Lower lobe of right lung (tissue), 2 donors: ENCODE measurements around the gene JADE3. TPM values are rescaled to one million over a fixed set of nuclear protein-coding genes. Genes with fewer than 3 reads are reported as not detected.

Experiments
- ATAC-seq, 2 donors: fragments of 200-7000 bp; cut with Tn5 transposase; one replicate each; pipeline ENCODE4 v1.9.1; 2020 to 2022; ENCODE audit warnings: mild to moderate bottlenecking in 2 of 2, moderate library complexity in 2 of 2
- DNase-seq: peaks from one replicate; pipeline ENCODE4 v3.0.0-alpha.2; 2020
- H3K27ac ChIP-seq: fragments of 200-600 bp; one replicate; pipeline ENCODE4 v1.8.0; 2022
- H3K27me3 ChIP-seq: fragments of 200-600 bp; one replicate; pipeline ENCODE4 v1.8.0; 2022; ENCODE audit warnings: low read depth
- H3K36me3 ChIP-seq: fragments of 200-600 bp; one replicate; pipeline ENCODE4 v1.8.0; 2022; ENCODE audit warnings: mild to moderate bottlenecking
- H3K4me1 ChIP-seq: fragments of 200-600 bp; one replicate; pipeline ENCODE4 v1.8.0; 2022
- H3K4me3 ChIP-seq: fragments of 200-600 bp; one replicate; pipeline ENCODE4 v1.8.0; 2022; ENCODE audit warnings: mild to moderate bottlenecking
- H3K9me3 ChIP-seq: fragments of 200-600 bp; one replicate; pipeline ENCODE4 v1.8.0; 2022
- intact Hi-C: fragments of 100-400 bp; cut with DNase I; formaldehyde crosslinking; loops from one replicate; pipeline ENCODE4 v1.11.0; 2022
- total RNA-seq: library from RNA; stranded (reverse); fragmentation: NEBNext Ultra II Directional; extraction: Animal tissue kit (Norgen Biotek cat#: 25700); gene quantifications from one replicate; pipeline ENCODE4 v1.2.1, GENCODE V29; 2021
- TF ChIP-seq, protein P1 (sequence below): fragments of 200-600 bp; IDR thresholded peaks from one replicate; pipeline ENCODE4 v1.8.0; 2022; ENCODE audit warnings: antibody characterized with exemption, mild to moderate bottlenecking
- donor health status: DM: no; HTN: yes; CAD: no; lungs with severe emphysema.

JADE3 gene
- total RNA-seq, 1 donor from 2014 or later: 8.5 TPM

DNA sequence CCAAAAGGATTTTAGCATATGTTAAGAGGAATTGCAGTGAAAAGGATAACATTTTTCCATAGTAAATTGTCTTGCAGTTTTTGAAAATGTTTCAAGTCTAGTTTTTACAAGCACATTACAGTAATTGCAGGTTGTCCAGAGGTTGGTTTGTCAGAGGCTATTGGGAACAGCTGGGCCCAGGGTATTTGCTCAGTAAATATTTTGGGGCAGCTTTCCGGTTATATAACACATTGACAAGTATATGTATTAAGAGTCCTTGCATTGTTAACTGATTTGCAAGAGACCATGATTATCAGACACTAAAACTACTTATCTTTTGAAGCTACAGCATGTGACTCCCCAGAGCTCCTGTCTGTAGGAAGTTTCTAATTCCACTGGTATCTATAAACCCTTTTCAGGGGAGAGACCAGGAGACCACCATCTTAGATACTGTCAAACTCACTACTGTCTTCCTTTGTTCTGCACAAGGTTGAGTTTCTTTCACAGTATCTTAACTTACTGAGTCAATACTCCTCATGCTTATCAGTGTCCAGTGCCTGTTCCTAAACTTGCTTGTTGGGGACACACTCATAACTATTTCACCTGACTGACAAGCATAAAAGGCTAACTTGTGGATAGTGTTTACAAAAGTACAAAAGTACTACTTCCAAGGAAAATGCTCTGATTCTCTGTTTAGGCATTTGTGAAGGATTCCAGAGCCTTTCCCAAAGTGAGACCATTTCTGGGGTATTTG, 147.1 kb downstream of the JADE3 start:
- H3K9me3 ChIP-seq: no peaks in the 10 kb centered on the region
- no peak for DNase-seq
- no peak for ATAC-seq
- H3K4me1 ChIP-seq: no peaks in the 10 kb centered on the region
- TF ChIP-seq, protein P1, sequence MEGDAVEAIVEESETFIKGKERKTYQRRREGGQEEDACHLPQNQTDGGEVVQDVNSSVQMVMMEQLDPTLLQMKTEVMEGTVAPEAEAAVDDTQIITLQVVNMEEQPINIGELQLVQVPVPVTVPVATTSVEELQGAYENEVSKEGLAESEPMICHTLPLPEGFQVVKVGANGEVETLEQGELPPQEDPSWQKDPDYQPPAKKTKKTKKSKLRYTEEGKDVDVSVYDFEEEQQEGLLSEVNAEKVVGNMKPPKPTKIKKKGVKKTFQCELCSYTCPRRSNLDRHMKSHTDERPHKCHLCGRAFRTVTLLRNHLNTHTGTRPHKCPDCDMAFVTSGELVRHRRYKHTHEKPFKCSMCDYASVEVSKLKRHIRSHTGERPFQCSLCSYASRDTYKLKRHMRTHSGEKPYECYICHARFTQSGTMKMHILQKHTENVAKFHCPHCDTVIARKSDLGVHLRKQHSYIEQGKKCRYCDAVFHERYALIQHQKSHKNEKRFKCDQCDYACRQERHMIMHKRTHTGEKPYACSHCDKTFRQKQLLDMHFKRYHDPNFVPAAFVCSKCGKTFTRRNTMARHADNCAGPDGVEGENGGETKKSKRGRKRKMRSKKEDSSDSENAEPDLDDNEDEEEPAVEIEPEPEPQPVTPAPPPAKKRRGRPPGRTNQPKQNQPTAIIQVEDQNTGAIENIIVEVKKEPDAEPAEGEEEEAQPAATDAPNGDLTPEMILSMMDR: no peak
- no peak overlapping the region for H3K27ac ChIP-seq
- no peak overlapping the region for H3K4me3 ChIP-seq
- H3K36me3 ChIP-seq: no peaks in the 10 kb centered on the region
- H3K27me3 ChIP-seq: no peaks in the 10 kb centered on the region
- intact Hi-C loops: no loop called here

DNA sequence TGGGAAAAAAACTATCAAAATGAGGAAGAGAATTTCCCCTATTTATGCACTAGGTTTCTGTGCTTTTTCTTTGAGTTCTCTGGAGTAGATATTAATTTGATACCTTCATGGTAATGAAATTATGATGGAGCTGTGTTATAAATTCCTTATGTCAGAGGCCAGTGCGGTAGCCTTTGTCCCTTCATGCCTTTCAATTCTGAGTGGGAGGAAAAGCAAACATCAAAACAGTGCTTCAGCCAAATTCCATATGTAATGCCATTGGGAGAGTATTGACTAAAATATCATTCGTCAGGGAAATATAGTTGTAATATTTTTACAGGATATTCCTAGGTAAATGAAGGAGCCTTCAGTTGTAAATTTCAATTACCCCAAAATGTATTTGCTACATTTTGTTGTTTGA, 148.5 kb downstream of the JADE3 start:
- TF ChIP-seq, protein P1: no peak
- Histone ChIP-seq H3K27me3 (no peaks in the 10 kb centered on the region), H3K27ac (no peak overlapping the region), H3K4me1 (no peaks in the 10 kb centered on the region), H3K4me3 (no peak overlapping the region), H3K36me3 (no peaks in the 10 kb centered on the region), H3K9me3 (no peaks in the 10 kb centered on the region)
- no peak for ATAC-seq
- intact Hi-C loops: no loop called here
- DNase-seq: no peak

DNA sequence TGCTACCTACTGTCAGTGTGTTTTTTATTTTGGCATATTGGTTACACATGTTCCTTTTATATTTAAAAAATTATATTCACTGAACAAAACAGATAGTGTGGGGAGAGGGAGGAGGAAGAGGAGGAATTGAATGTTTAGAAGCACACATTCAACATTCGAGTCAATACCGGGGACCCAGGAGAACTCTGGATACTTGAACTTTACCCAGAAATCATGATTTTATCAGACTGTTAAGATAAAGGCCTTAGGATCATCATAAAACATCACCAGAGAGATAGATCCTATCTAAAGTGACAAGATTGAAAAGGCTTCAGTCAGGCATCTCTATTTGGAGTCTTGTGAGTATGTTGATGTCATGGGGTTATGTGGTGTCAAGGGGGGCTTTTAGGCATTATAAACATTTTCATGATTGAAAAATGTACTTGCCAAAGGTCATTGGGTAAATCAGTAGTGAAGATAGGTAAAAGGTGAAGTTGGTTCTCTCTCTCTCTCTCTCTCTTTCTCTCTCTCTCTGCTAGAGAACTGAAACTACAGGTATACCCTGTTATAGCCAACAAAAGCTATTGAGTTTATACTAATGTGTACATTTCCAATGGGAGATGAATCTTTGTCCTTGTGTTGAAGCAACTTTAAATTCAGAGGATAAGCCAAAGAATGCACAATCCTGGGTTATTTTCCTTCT, 149.2 kb downstream of the JADE3 start:
- Histone ChIP-seq H3K36me3 (no peaks in the 10 kb centered on the region), H3K27ac (no peak overlapping the region), H3K4me1 (no peaks in the 10 kb centered on the region), H3K4me3 (no peak overlapping the region), H3K27me3 (no peaks in the 10 kb centered on the region), H3K9me3 (no peaks in the 10 kb centered on the region)
- intact Hi-C loops: no loop called here
- no peak for ATAC-seq
- TF ChIP-seq, protein P1: no peak
- no peak for DNase-seq

DNA sequence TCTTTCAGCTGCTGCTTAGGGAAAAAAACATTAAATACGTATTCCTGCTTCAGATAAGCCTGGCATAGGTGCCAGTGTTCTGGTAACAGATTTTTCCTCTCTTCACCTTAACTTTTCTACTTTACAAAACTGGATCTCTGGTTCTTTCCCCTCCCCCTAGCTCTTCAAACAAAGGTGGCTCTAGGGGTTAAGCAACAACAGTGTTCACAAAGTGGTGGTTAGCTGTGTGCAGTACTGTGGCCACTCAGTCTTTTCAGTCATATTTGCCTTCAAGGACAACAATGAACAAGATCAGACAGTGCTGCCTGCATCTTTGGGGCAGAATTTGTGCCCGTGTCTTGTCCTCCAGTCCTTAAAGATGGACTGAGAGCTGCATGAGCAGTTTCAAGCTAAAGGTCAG, 151.0 kb downstream of the JADE3 start:
- H3K4me3 ChIP-seq: no peak overlapping the region
- H3K9me3 ChIP-seq: no peaks in the 10 kb centered on the region
- DNase-seq: no peak
- H3K36me3 ChIP-seq: no peaks in the 10 kb centered on the region
- H3K27me3 ChIP-seq: no peaks in the 10 kb centered on the region
- intact Hi-C loops: no loop called here
- TF ChIP-seq, protein P1: no peak
- H3K27ac ChIP-seq: no peak overlapping the region
- ATAC-seq: no peak
- no peaks in the 10 kb centered on the region for H3K4me1 ChIP-seq

DNA sequence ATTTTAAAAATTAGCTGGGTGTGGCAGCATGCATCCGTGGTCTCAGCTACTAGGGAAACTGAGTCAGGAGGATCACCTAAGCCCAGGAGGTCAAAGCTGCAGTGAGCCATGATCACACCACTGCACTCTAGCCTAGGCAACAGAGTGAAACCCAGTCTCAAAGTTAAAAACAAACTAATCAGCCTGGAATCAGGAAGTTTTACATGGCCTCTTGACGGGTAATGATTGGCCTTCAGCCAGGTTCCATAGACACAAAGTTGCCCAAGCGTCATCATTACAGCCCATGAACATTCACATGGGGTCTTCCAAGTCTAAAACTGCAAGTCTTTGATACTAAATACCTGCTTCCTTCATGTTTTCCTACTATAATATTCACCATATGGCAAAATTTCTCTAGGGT, 156.0 kb downstream of the JADE3 start:
- H3K36me3 ChIP-seq: no peaks in the 10 kb centered on the region
- TF ChIP-seq, protein P1: no peak
- H3K9me3 ChIP-seq: no peaks in the 10 kb centered on the region
- H3K4me3 ChIP-seq: no peak overlapping the region
- H3K27ac ChIP-seq: no peak overlapping the region
- intact Hi-C loops: no loop called here
- no peak for DNase-seq
- H3K4me1 ChIP-seq: no peaks in the 10 kb centered on the region
- no peaks in the 10 kb centered on the region for H3K27me3 ChIP-seq
- ATAC-seq: no peak
